Lung microvascular endothelial cell (primary cell): ENCODE data around the gene GPC6. TPM values are rescaled to one million over a fixed set of nuclear protein-coding genes. Genes with fewer than 3 reads are reported as not detected.

Experiments
- DNase-seq, 2 donors: peaks; one replicate each; pipeline versions ENCODE4 v3.0.0 to v3.0.0-alpha.2; 2010; ENCODE audit warnings: low read depth in 2 of 2
- total RNA-seq: library from RNA; depleted of rRNA; stranded (reverse); fragments of >200 nt; gene quantifications from 2 replicates; pipeline ENCODE4 v1.2.1, GENCODE V29; 2014

The GPC6 gene
- total RNA-seq, 1 donor from 2014 or later = under 0.01 TPM

GRCh38 chr13:94395860-94396259 lies 1169.3 kb downstream of the GPC6 start:
- DNase-seq = no peak

- no peak for DNase-seq
Measured at GRCh38 chr13:94399812-94400211, 1173.2 kb downstream of the GPC6 start.

- DNase-seq = no peak
Measured at GRCh38 chr13:94400874-94401273, 1174.3 kb downstream of the GPC6 start.

- DNase-seq = no peak
Measured at GRCh38 chr13:94408314-94409036, 1181.9 kb downstream of the GPC6 start.

GRCh38 chr13:94411747-94412146 lies 1185.1 kb downstream of the GPC6 start:
- no peak for DNase-seq

- DNase-seq = no peak
Measured at GRCh38 chr13:94412870-94413597, 1186.4 kb downstream of the GPC6 start.

- DNase-seq = no peak
Measured at GRCh38 chr13:94413598-94413944, 1187.0 kb downstream of the GPC6 start.

- DNase-seq = no peak
Measured at GRCh38 chr13:94414141-94414540, 1187.5 kb downstream of the GPC6 start.

GRCh38 chr13:94414708-94415107 lies 1188.1 kb downstream of the GPC6 start:
- DNase-seq = no peak

GRCh38 chr13:94415500-94416237 lies 1189.1 kb downstream of the GPC6 start:
- DNase-seq = no peak

GRCh38 chr13:94416454-94417080 lies 1190.0 kb downstream of the GPC6 start:
- DNase-seq = peak; percentile 7 to 15

GRCh38 chr13:94417294-94417693 lies 1190.7 kb downstream of the GPC6 start:
- DNase-seq = no peak

- DNase-seq = peak in 1 of 2 donors; percentile 18
Measured at GRCh38 chr13:94419304-94419924, 1192.8 kb downstream of the GPC6 start.

GRCh38 chr13:94419925-94420305 lies 1193.3 kb downstream of the GPC6 start:
- no peak for DNase-seq

GRCh38 chr13:94427313-94427953 lies 1200.8 kb downstream of the GPC6 start:
- no peak for DNase-seq

- DNase-seq = no peak
Measured at GRCh38 chr13:94431574-94431973, 1205.0 kb downstream of the GPC6 start.

GRCh38 chr13:94431987-94432386 lies 1205.4 kb downstream of the GPC6 start:
- no peak for DNase-seq

- no peak for DNase-seq
Measured at GRCh38 chr13:94433055-94433961, 1206.7 kb downstream of the GPC6 start.

- peak; percentile 54 to 66 for DNase-seq
Measured at GRCh38 chr13:94435604-94436226, 1209.1 kb downstream of the GPC6 start.
